Endothelial cell of umbilical vein (primary cell): ENCODE measurements around the gene USHBP1. TPM values are rescaled to one million over a fixed set of nuclear protein-coding genes. Genes with fewer than 3 reads are reported as not detected.

Source experiments
- BruUV-seq: library from RNA; stranded (reverse); fragments of 400-500 nt; replicated peaks from 2 replicates; lab custom pipeline; 2021; lab: Mats Ljungman, UMichigan
- CTCF ChIA-PET: fragments of 300-600, 350-600 bp; sonication (Branson Sonifier 250); formaldehyde crosslinking; loops from one replicate; lab custom pipeline; 2021; ENCODE audit warnings: antibody characterized with exemption, inconsistent platforms; lab: Charles Lee
- POLR2A ChIA-PET: fragments of 300-600, 350-600 bp; sonication (Branson Sonifier 250); formaldehyde crosslinking; loops from one replicate; lab custom pipeline; 2021; ENCODE audit warnings: antibody characterized with exemption, inconsistent platforms; lab: Charles Lee
- DNase-seq: peaks from one replicate; pipeline ENCODE4 v3.0.0-alpha.2; 2011; ENCODE audit warnings: low read depth, low spot score
- FAIRE-seq: peaks from 2 replicates; lab custom pipeline; 2011; peaks lifted over from hg19 to GRCh38; lab: Jason Lieb, UNC
- H2AFZ ChIP-seq: 2 replicates; pipeline ENCODE4 v1.6.0; 2012; ENCODE audit warnings: low read depth, low read length, control low read depth, inconsistent platforms
- H3K27ac ChIP-seq: 2 replicates; pipeline ENCODE4 v1.5.1; 2011; ENCODE audit warnings: low read depth, mild to moderate bottlenecking, control low read depth, low read length, moderate library complexity; ENCODE audit not compliant: insufficient read depth
- H3K27me3 ChIP-seq, 2 experiments: 2 replicates each; pipeline versions ENCODE4 v1.6.0 to v1.6.1; 2011; ENCODE audit warnings: low read length in 2 of 2, mixed read lengths in 1 of 2; ENCODE audit not compliant: control insufficient read depth in 2 of 2, insufficient read depth in 2 of 2
- H3K36me3 ChIP-seq, 2 experiments: 2 replicates in 1 of 2; 3 replicates in 1 of 2; pipeline ENCODE4 v1.5.1; 2011; ENCODE audit warnings: low read length in 2 of 2, mild to moderate bottlenecking in 1 of 2, moderate library complexity in 1 of 2; ENCODE audit not compliant: control insufficient read depth in 2 of 2, insufficient read depth in 2 of 2; ENCODE audit errors: extremely low read depth in 1 of 2
- H3K4me1 ChIP-seq: 3 replicates; pipeline ENCODE4 v1.5.1; 2011; ENCODE audit warnings: mild to moderate bottlenecking, low read length; ENCODE audit not compliant: control insufficient read depth, insufficient read depth; ENCODE audit errors: extremely low read depth
- H3K4me2 ChIP-seq: 2 replicates; pipeline ENCODE4 v1.6.1; 2011; ENCODE audit warnings: low read length, control low read depth, mixed read lengths; ENCODE audit not compliant: insufficient read depth
- H3K4me3 ChIP-seq, 3 experiments: fragments of 200-600 bp in 1 of 3; sonication (generic), shearing (Covaris generic) in 1 of 3; replicated peaks in 1 of 3; 2 replicates each; pipeline ENCODE4 v1.5.1; 2011 to 2016; ENCODE audit warnings: control low read depth in 3 of 3, low read length in 3 of 3, mild to moderate bottlenecking in 2 of 3, inconsistent platforms in 1 of 3, low read depth in 1 of 3, moderate library complexity in 1 of 3; ENCODE audit not compliant: insufficient read depth in 1 of 3
- H3K79me2 ChIP-seq: 2 replicates; pipeline ENCODE4 v1.6.0; 2012; ENCODE audit warnings: low read length, inconsistent platforms; ENCODE audit not compliant: control insufficient read depth, insufficient read depth
- H3K9ac ChIP-seq: replicated peaks from 2 replicates; pipeline ENCODE3; 2011; ENCODE audit warnings: low read length, control low read depth; ENCODE audit not compliant: insufficient read depth; ENCODE audit errors: extremely low read depth
- H3K9me1 ChIP-seq: replicated peaks from 3 replicates; pipeline ENCODE4 v1.6.0; 2011; ENCODE audit warnings: mild to moderate bottlenecking, low read length; ENCODE audit not compliant: control insufficient read depth, insufficient read depth; ENCODE audit errors: extremely low read depth
- H3K9me3 ChIP-seq: replicated peaks from 2 replicates; pipeline ENCODE4 v1.5.1; 2012; ENCODE audit warnings: low read length, inconsistent platforms; ENCODE audit not compliant: control insufficient read depth, insufficient read depth
- H4K20me1 ChIP-seq: replicated peaks from 2 replicates; pipeline ENCODE3; 2011; ENCODE audit warnings: mild to moderate bottlenecking, low read length; ENCODE audit not compliant: control insufficient read depth, insufficient read depth; ENCODE audit errors: extremely low read depth
- CTCF ChIP-seq, 2 donors: IDR thresholded peaks; 1 replicate in 1 of 2; 2 replicates in 1 of 2; pipeline ENCODE4 v1.5.1; 2011; ENCODE audit warnings: low read length in 2 of 2, mild to moderate bottlenecking in 2 of 2, moderate library complexity in 2 of 2, control low read depth in 1 of 2, inconsistent platforms in 1 of 2, low read depth in 1 of 2; ENCODE audit not compliant: insufficient read depth in 1 of 2; ENCODE audit errors: extremely low read depth in 1 of 2
- EZH2 ChIP-seq: IDR thresholded peaks from 2 replicates; pipeline ENCODE4 v1.6.1; 2012; ENCODE audit warnings: borderline replicate concordance, low read depth, mild to moderate bottlenecking, moderate library complexity, low read length, inconsistent platforms; ENCODE audit not compliant: severe bottlenecking
- FOS ChIP-seq: IDR thresholded peaks from 2 replicates; pipeline ENCODE4 v1.6.1; 2011; ENCODE audit warnings: mild to moderate bottlenecking, low read length, moderate library complexity, borderline replicate concordance; ENCODE audit not compliant: insufficient read depth
- GATA2 ChIP-seq: IDR thresholded peaks from 2 replicates; pipeline ENCODE4 v1.7.0; 2011; ENCODE audit warnings: low read depth, mild to moderate bottlenecking, moderate library complexity, mixed read lengths, low read length; ENCODE audit not compliant: insufficient read length, insufficient read depth
- JUN ChIP-seq: IDR thresholded peaks from 2 replicates; pipeline ENCODE4 v1.6.1; 2011; ENCODE audit warnings: borderline replicate concordance, low read depth; ENCODE audit not compliant: insufficient read length, insufficient read depth
- MAX ChIP-seq: IDR thresholded peaks from 2 replicates; pipeline ENCODE4 v1.6.1; 2011; ENCODE audit not compliant: insufficient read depth, insufficient read length
- MYC ChIP-seq: IDR thresholded peaks from one replicate; pipeline ENCODE4 v1.6.1; 2011; ENCODE audit warnings: mild to moderate bottlenecking, low read depth, low read length
- POLR2A ChIP-seq: IDR thresholded peaks from 2 replicates; pipeline ENCODE4 v1.6.1; 2012; ENCODE audit warnings: low read depth, mild to moderate bottlenecking, control low read depth, low read length
- POLR2AphosphoS5 ChIP-seq: IDR thresholded peaks from 2 replicates; pipeline ENCODE4 v1.6.1; 2012; ENCODE audit warnings: low read depth, mild to moderate bottlenecking, control low read depth, low read length, moderate library complexity; ENCODE audit not compliant: insufficient read depth
- dilution Hi-C: fragments of 300-500 bp; cut with MboI; formaldehyde crosslinking; loops from one replicate; pipeline ENCODE4 v1.15.0; 2019; ENCODE audit warnings: low sequenced_read_pairs; ENCODE audit not compliant: extremely low pct_ligation_motif_present
- intact Hi-C: fragments of 100-400 bp; cut with micrococcal nuclease; formaldehyde crosslinking; loops from one replicate; pipeline ENCODE4 v1.10.0; 2022
- polyA plus RNA-seq, 4 experiments: library from polyadenylated mRNA; depleted of rRNA in 3 of 4; stranded (reverse) in 3 of 4; unstranded in 1 of 4; fragments of >200 nt; gene quantifications; 2 replicates each; pipeline versions ENCODE4 v1.2.1 to v1.2.3, GENCODE V29; 2011 to 2012; ENCODE audit warnings: missing spikeins in 1 of 4
- total RNA-seq: library from RNA; stranded (reverse); gene quantifications from 2 replicates; pipeline ENCODE4 v1.2.3, GENCODE V29; 2021

The USHBP1 gene
- total and polyA plus RNA-seq, 2 donors (not counting 3 experiments of a cell fraction or from before 2014, with no cell fraction given) = 14.8 to 20.4 TPM

- H3K27me3 ChIP-seq = no peaks in the 10 kb centered on the region
- H2AFZ ChIP-seq = no peak overlapping the region
- H3K36me3 ChIP-seq = peaks cover 0 to 53% of the 10 kb centered on the region in 2 experiments
- H3K9me1 ChIP-seq = no peaks in the 10 kb centered on the region
- H3K27ac ChIP-seq = no peak overlapping the region
- no peaks in the 10 kb centered on the region for H3K9me3 ChIP-seq
- intact Hi-C loops = no loop called here
- ChIA-PET CTCF (interaction anchor here (3.3 kb wide), 1 partner anchor 29 kb away, joined by 13 read pairs; no protein-coding TSS in a partner anchor), POLR2A (no interaction called here)
- no peak overlapping the region for H3K4me3 ChIP-seq
- no peak overlapping the region for H3K9ac ChIP-seq
- H4K20me1 ChIP-seq = no peaks in the 10 kb centered on the region
- TF ChIP-seq JUN (no peak), GATA2 (no peak), FOS (no peak), CTCF (IDR thresholded peaks at IDR 0.05; ENCODE audit: extremely low read depth in 1 of 2, insufficient read depth in 1 of 2, low read depth in 1 of 2, low read length in 2 of 2) (no peak), POLR2A (no peak), POLR2AphosphoS5 (no peak), EZH2 (no peak), MYC (no peak), MAX (no peak)
- H3K4me2 ChIP-seq = no peak overlapping the region
- H3K79me2 ChIP-seq = no peaks in the 10 kb centered on the region
- no TSS peak for BruUV-seq
- dilution Hi-C loops = no loop called here
- peaks cover 6% of the 10 kb centered on the region for H3K4me1 ChIP-seq
- no peak for FAIRE-seq
- no peak for DNase-seq
Measured at GRCh38 chr19:17206736-17207581, 57.6 kb downstream of the USHBP1 start.
